ENCODE data around the gene DNAH2. TPM values are rescaled to one million over a fixed set of nuclear protein-coding genes. Genes with fewer than 3 reads are reported as not detected.

The DNAH2 gene
- total and polyA plus RNA-seq, 8 donors = under 0.01 to 8.0 (median 0.24) TPM; not detected in 2

GRCh38 chr17:7849130-7849750 lies 131.7 kb downstream of the DNAH2 start:
- WGBS, 5 donors = 81 to 91% (median 88%) methylated on average over 24 to 35 of the region's 35 CpGs
- no peaks in the 10 kb centered on the region for H3K27me3 ChIP-seq
- no peaks in the 10 kb centered on the region for H3K9me3 ChIP-seq
- peaks cover 80 to 91% (median 87%) of the 10 kb centered on the region in 4 donors for H3K36me3 ChIP-seq
- TF ChIP-seq POLR2AphosphoS5 (IDR thresholded peaks at IDR 0.05) (no peak), POLR2A (IDR thresholded peaks at IDR 0.05) (no peak), CTCF (IDR thresholded peaks at IDR 0.05) (no peak), EP300 (IDR thresholded peaks at IDR 0.05) (no peak)
- H3K4me3 ChIP-seq = peak overlapping the region in 1 of 4 donors; percentile 2
- peak overlapping the region in 1 of 5 donors; percentile 27 for H3K27ac ChIP-seq
- intact Hi-C loops (cut with DNase I; ENCODE audit: low total_unique reads) = no loop called here
- peak in 1 of 2 donors; percentile 9 for DNase-seq
- peaks cover 22 to 53% (median 34%) of the 10 kb centered on the region in 4 donors for H3K4me1 ChIP-seq

GRCh38 chr17:7849751-7850504 lies 132.4 kb downstream of the DNAH2 start:
- no peaks in the 10 kb centered on the region for H3K9me3 ChIP-seq
- peaks cover 80 to 98% (median 89%) of the 10 kb centered on the region in 4 donors for H3K36me3 ChIP-seq
- peak in 1 of 2 donors; percentile 8 for DNase-seq
- no peaks in the 10 kb centered on the region for H3K27me3 ChIP-seq
- TF ChIP-seq POLR2A (IDR thresholded peaks at IDR 0.05) = no peak
- no peak for TF ChIP-seq EP300 (IDR thresholded peaks at IDR 0.05)
- no peak for TF ChIP-seq POLR2AphosphoS5 (IDR thresholded peaks at IDR 0.05)
- TF ChIP-seq CTCF (IDR thresholded peaks at IDR 0.05) = no peak
- 78 to 87% (median 84%) methylated on average over 12 of the region's 12 CpGs for WGBS, 5 donors
- H3K4me3 ChIP-seq = no peak overlapping the region
- no peak overlapping the region for H3K27ac ChIP-seq
- intact Hi-C loops (cut with DNase I; ENCODE audit: low total_unique reads) = loop anchor here (10.0 kb wide), 1 partner anchor 105 kb away; no protein-coding TSS in a partner anchor
- peaks cover 22 to 59% (median 35%) of the 10 kb centered on the region in 4 donors for H3K4me1 ChIP-seq

GRCh38 chr17:7850701-7851437 lies 133.3 kb downstream of the DNAH2 start:
- peaks cover 19 to 59% (median 35%) of the 10 kb centered on the region in 4 donors for H3K4me1 ChIP-seq
- 84 to 90% (median 89%) methylated on average over 10 to 17 of the region's 17 CpGs for WGBS, 5 donors
- DNase-seq = no peak
- no peaks in the 10 kb centered on the region for H3K9me3 ChIP-seq
- H3K4me3 ChIP-seq = peak overlapping the region in 2 of 4 donors; percentile 18 to 26
- TF ChIP-seq POLR2AphosphoS5 (IDR thresholded peaks at IDR 0.05) (no peak), POLR2A (IDR thresholded peaks at IDR 0.05) (no peak), EP300 (IDR thresholded peaks at IDR 0.05) (no peak), CTCF (IDR thresholded peaks at IDR 0.05) (no peak)
- H3K36me3 ChIP-seq = peaks cover 76 to 98% (median 85%) of the 10 kb centered on the region in 4 donors
- intact Hi-C loops (cut with DNase I; ENCODE audit: low total_unique reads) = loop anchor here (10.0 kb wide), 1 partner anchor 106 kb away; no protein-coding TSS in a partner anchor
- peak overlapping the region; percentile 8 to 49 (median 32) for H3K27ac ChIP-seq
- no peaks in the 10 kb centered on the region for H3K27me3 ChIP-seq
